Measurements from ENCODE around the gene PWWP2B.

- no peak for TF ChIP-seq SMAD3 (CRISPR knock-in tag; conservative IDR thresholded peaks at IDR 0.05)
- no peak for TF ChIP-seq EZH2 (IDR thresholded peaks at IDR 0.05; ENCODE audit: borderline replicate concordance, low read depth, low read length)
- TF ChIP-seq CTCF (IDR thresholded peaks at IDR 0.05 in 2 of 3, conservative IDR thresholded peaks at IDR 0.05 in 1 of 3; ENCODE audit: insufficient read depth in 2 of 3, low read depth in 1 of 3, low read length in 3 of 3), result no peak
These were observed 63.1 kb downstream of the PWWP2B start for GRCh38 chr10:132460071-132460470.

All from K562 (cell line).